Measurements from ENCODE around the gene S100Z. TPM values are rescaled to one million over a fixed set of nuclear protein-coding genes. Genes with fewer than 3 reads are reported as not detected.

S100Z gene
- total and polyA plus RNA-seq, 8 donors = 0.16 to 0.60 (median 0.39) TPM

DNA sequence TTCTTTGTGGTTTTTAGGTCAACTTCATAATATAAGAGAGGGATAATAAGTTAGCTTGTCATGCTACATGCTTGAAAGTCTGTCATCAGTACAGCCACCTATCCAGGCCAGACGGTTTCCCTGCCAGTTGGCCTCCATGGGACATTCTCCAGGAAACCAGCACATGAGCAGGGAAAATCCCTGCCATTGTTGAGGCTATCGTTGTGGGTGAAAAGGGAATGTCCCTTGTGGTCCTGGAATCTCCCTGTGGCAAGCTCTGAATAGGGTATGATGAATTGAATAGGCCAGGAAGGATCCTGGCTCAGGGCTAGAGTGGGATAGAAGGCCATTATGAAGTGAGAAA, 18.7 kb upstream of the S100Z start:
- ATAC-seq (no peak), DNase-seq (no peak)
- intact Hi-C loops (cut with DNase I) = no loop called here
- H3K27ac ChIP-seq = no peak overlapping the region
- no peak overlapping the region for H3K4me3 ChIP-seq
- H3K36me3 ChIP-seq = no peaks in the 10 kb centered on the region
- no peaks in the 10 kb centered on the region for H3K9me3 ChIP-seq
- H3K27me3 ChIP-seq = no peaks in the 10 kb centered on the region
- H3K4me1 ChIP-seq = no peaks in the 10 kb centered on the region
- TF ChIP-seq CTCF (IDR thresholded peaks at IDR 0.05) = no peak

- no peak overlapping the region for H3K27ac ChIP-seq
- intact Hi-C loops (cut with DNase I) = no loop called here
These were observed 13.6 kb upstream of the S100Z start for GRCh38 chr5:76836181-76836580.

GRCh38 chr5:76836585-76836984, 13.2 kb upstream of the S100Z start:
- H3K27me3 ChIP-seq = no peaks in the 10 kb centered on the region

More at GRCh38 chr5:76836181-76836580, 13.6 kb upstream of the S100Z start:
- DNase-seq (no peak), ATAC-seq (no peak)
- Histone ChIP-seq H3K9me3 (no peaks in the 10 kb centered on the region), H3K4me1 (no peaks in the 10 kb centered on the region), H3K4me3 (no peak overlapping the region), H3K27me3 (no peaks in the 10 kb centered on the region), H3K36me3 (no peaks in the 10 kb centered on the region)
- no peak for TF ChIP-seq CTCF (IDR thresholded peaks at IDR 0.05)

GRCh38 chr5:76838481-76839261, 11.1 kb upstream of the S100Z start:
- intact Hi-C loops (cut with DNase I) = no loop called here
- no peak for TF ChIP-seq CTCF (IDR thresholded peaks at IDR 0.05)
- Histone ChIP-seq H3K27ac (no peak overlapping the region), H3K9me3 (no peaks in the 10 kb centered on the region), H3K36me3 (no peaks in the 10 kb centered on the region), H3K27me3 (no peaks in the 10 kb centered on the region), H3K4me3 (no peak overlapping the region), H3K4me1 (no peaks in the 10 kb centered on the region)
- DNase-seq (no peak), ATAC-seq (no peak)

More at GRCh38 chr5:76836585-76836984, 13.2 kb upstream of the S100Z start:
- intact Hi-C loops (cut with DNase I) = no loop called here
- DNase-seq = no peak
- TF ChIP-seq CTCF (IDR thresholded peaks at IDR 0.05) = no peak
- ATAC-seq = no peak
- H3K4me1 ChIP-seq = no peaks in the 10 kb centered on the region
- no peaks in the 10 kb centered on the region for H3K36me3 ChIP-seq
- no peaks in the 10 kb centered on the region for H3K9me3 ChIP-seq
- no peak overlapping the region for H3K27ac ChIP-seq
- no peak overlapping the region for H3K4me3 ChIP-seq

DNA sequence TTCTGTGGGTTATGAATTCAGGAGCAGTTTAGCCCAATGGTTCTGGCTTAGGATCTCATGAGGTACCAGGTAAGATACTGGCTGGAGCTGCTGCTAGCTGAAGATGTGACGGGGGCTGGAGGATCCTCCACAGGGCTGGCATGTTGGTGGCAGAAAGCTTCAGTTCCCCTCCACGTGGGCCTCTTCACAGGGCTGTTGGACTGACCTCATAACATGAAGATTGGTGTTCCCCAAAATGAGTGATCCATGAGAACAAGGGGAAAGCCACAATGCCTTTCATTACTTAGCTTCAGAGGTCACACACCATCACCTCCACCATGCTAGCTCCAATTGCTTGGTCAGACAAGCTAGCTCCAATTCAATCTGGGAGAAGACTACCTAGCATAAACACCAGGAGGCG, 8.5 kb upstream of the S100Z start:
- DNase-seq (no peak), ATAC-seq (no peak)
- H3K27ac ChIP-seq = no peak overlapping the region
- no peaks in the 10 kb centered on the region for H3K27me3 ChIP-seq
- no peaks in the 10 kb centered on the region for H3K4me1 ChIP-seq
- no peaks in the 10 kb centered on the region for H3K9me3 ChIP-seq
- intact Hi-C loops (cut with DNase I) = no loop called here
- no peaks in the 10 kb centered on the region for H3K36me3 ChIP-seq
- no peak overlapping the region for H3K4me3 ChIP-seq
- no peak for TF ChIP-seq CTCF (IDR thresholded peaks at IDR 0.05)
